H9 (cell line): ENCODE measurements around the gene LYSMD4. TPM values are rescaled to one million over a fixed set of nuclear protein-coding genes. Genes with fewer than 3 reads are reported as not detected.

ENCODE experiments used
- DNase-seq: peaks from one replicate; pipeline ENCODE4 v3.0.0-alpha.2; 2017
- H2AFZ ChIP-seq: one replicate; pipeline ENCODE4 v1.6.1; 2013; ENCODE audit warnings: mild to moderate bottlenecking, low read length, control low read depth, moderate library complexity
- H2AK5ac ChIP-seq: 2 replicates; pipeline ENCODE4 v1.6.1; 2013; ENCODE audit warnings: low read length, control low read depth, mixed read lengths; ENCODE audit not compliant: insufficient read length
- H2BK120ac ChIP-seq: one replicate; pipeline ENCODE4 v1.6.1; 2013; ENCODE audit warnings: low read depth, mild to moderate bottlenecking, low read length, control low read depth, inconsistent platforms; ENCODE audit not compliant: poor library complexity, severe bottlenecking
- H2BK12ac ChIP-seq: 2 replicates; pipeline ENCODE4 v1.6.1; 2013; ENCODE audit warnings: low read length, control low read depth, mixed read lengths, low read depth; ENCODE audit not compliant: insufficient read length
- H2BK15ac ChIP-seq: 2 replicates; pipeline ENCODE4 v1.6.1; 2013; ENCODE audit warnings: low read depth, low read length, control low read depth
- H2BK20ac ChIP-seq: one replicate; pipeline ENCODE4 v1.6.1; 2013; ENCODE audit warnings: low read depth, mild to moderate bottlenecking, low read length, control low read depth, inconsistent platforms; ENCODE audit not compliant: poor library complexity, severe bottlenecking
- H2BK5ac ChIP-seq: 2 replicates; pipeline ENCODE4 v1.6.1; 2013; ENCODE audit warnings: low read length, control low read depth, mixed read lengths; ENCODE audit not compliant: insufficient read length
- H3K14ac ChIP-seq: 2 replicates; pipeline ENCODE4 v1.6.1; 2013; ENCODE audit warnings: low read length, control low read depth; ENCODE audit not compliant: insufficient read depth
- H3K18ac ChIP-seq: 2 replicates; pipeline ENCODE4 v1.6.1; 2013; ENCODE audit warnings: low read depth, mild to moderate bottlenecking, mixed read lengths, low read length, control low read depth; ENCODE audit not compliant: insufficient read length
- H3K23ac ChIP-seq: 2 replicates; pipeline ENCODE4 v1.6.1; 2013; ENCODE audit warnings: low read length, control low read depth, mixed read lengths, low read depth; ENCODE audit not compliant: insufficient read length
- H3K23me2 ChIP-seq: 2 replicates; pipeline ENCODE4 v1.6.1; 2013; ENCODE audit warnings: low read depth, mild to moderate bottlenecking, mixed read lengths, low read length, control low read depth; ENCODE audit not compliant: insufficient read length, poor library complexity, severe bottlenecking
- H3K27ac ChIP-seq: 2 replicates; pipeline ENCODE4 v1.5.1; 2013; ENCODE audit warnings: low read length, control low read depth, mixed read lengths, low read depth; ENCODE audit not compliant: insufficient read length
- H3K27me3 ChIP-seq: 2 replicates; pipeline ENCODE4 v1.6.1; 2013; ENCODE audit warnings: low read length, control low read depth, inconsistent platforms; ENCODE audit not compliant: insufficient read depth
- H3K4ac ChIP-seq: 2 replicates; pipeline ENCODE4 v1.6.1; 2013; ENCODE audit warnings: low read depth, mild to moderate bottlenecking, control low read depth, inconsistent platforms, low read length, moderate library complexity
- H3K4me1 ChIP-seq: 2 replicates; pipeline ENCODE4 v1.6.1; 2013; ENCODE audit warnings: low read length, control low read depth, inconsistent platforms; ENCODE audit not compliant: insufficient read depth
- H3K4me2 ChIP-seq: 2 replicates; pipeline ENCODE4 v1.6.1; 2013; ENCODE audit warnings: low read length, control low read depth, mixed read lengths; ENCODE audit not compliant: insufficient read length, insufficient read depth
- H3K56ac ChIP-seq: 2 replicates; pipeline ENCODE4 v1.6.1; 2013; ENCODE audit warnings: low read depth, mild to moderate bottlenecking, mixed read lengths, low read length, control low read depth; ENCODE audit not compliant: insufficient read length
- H3K79me1 ChIP-seq: 2 replicates; pipeline ENCODE4 v1.6.1; 2013; ENCODE audit warnings: low read depth, mild to moderate bottlenecking, moderate library complexity, low read length, control low read depth, inconsistent platforms; ENCODE audit not compliant: insufficient read depth, poor library complexity, severe bottlenecking
- H3K79me2 ChIP-seq: 2 replicates; pipeline ENCODE4 v1.6.1; 2013; ENCODE audit warnings: low read length, control low read depth, inconsistent platforms; ENCODE audit not compliant: insufficient read depth
- H3K9ac ChIP-seq: 2 replicates; pipeline ENCODE4 v1.6.1; 2013; ENCODE audit warnings: low read length, control low read depth, mixed read lengths; ENCODE audit not compliant: insufficient read length; ENCODE audit errors: extremely low read depth
- H3K9me3 ChIP-seq: one replicate; pipeline ENCODE4 v1.6.1; 2013; ENCODE audit warnings: low read depth, low read length, inconsistent platforms; ENCODE audit not compliant: control insufficient read depth
- H3T11ph ChIP-seq: one replicate; pipeline ENCODE4 v1.6.1; 2013; ENCODE audit warnings: mild to moderate bottlenecking, low read length, control low read depth, inconsistent platforms
- H4K20me1 ChIP-seq: one replicate; pipeline ENCODE4 v1.6.1; 2013; ENCODE audit not compliant: control insufficient read depth, insufficient read length, insufficient read depth
- H4K5ac ChIP-seq: 2 replicates; pipeline ENCODE4 v1.6.1; 2013; ENCODE audit warnings: low read depth, mild to moderate bottlenecking, mixed read lengths, low read length, control low read depth; ENCODE audit not compliant: insufficient read length
- H4K8ac ChIP-seq: replicated peaks from 2 replicates; pipeline ENCODE4 v1.6.1; 2013; ENCODE audit warnings: low read length, control low read depth, mixed read lengths, low read depth; ENCODE audit not compliant: insufficient read length
- H4K91ac ChIP-seq: 2 replicates; pipeline ENCODE4 v1.6.1; 2013; ENCODE audit warnings: low read depth, mild to moderate bottlenecking, moderate library complexity, mixed read lengths, low read length, control low read depth; ENCODE audit not compliant: insufficient read length
- H3K27ac Mint-ChIP-seq, 3 experiments: 2 replicates in 2 of 3; 3 replicates in 1 of 3; pipeline ENCODE4 v1.8.0; 2020 to 2021; ENCODE audit warnings: mixed read lengths in 3 of 3, mild to moderate bottlenecking in 1 of 3, moderate library complexity in 1 of 3
- H3K27me3 Mint-ChIP-seq: 2 replicates; pipeline ENCODE4 v1.8.0; 2021; ENCODE audit warnings: low read depth, mild to moderate bottlenecking, moderate library complexity, mixed read lengths
- H3K36me3 Mint-ChIP-seq, 3 experiments: 2 replicates in 2 of 3; 3 replicates in 1 of 3; pipeline ENCODE4 v1.8.0; 2020 to 2021; ENCODE audit warnings: low read depth in 3 of 3, mixed read lengths in 3 of 3; ENCODE audit not compliant: insufficient read depth in 1 of 3
- H3K4me1 Mint-ChIP-seq, 2 experiments: 2 replicates each; pipeline ENCODE4 v1.8.0; 2020; ENCODE audit warnings: mixed read lengths in 2 of 2
- H3K4me3 Mint-ChIP-seq, 2 experiments: 2 replicates in 1 of 2; 3 replicates in 1 of 2; pipeline ENCODE4 v1.8.0; 2020 to 2021; ENCODE audit warnings: mild to moderate bottlenecking in 2 of 2, mixed read lengths in 2 of 2, moderate library complexity in 1 of 2
- H3K9me3 Mint-ChIP-seq, 2 experiments: 2 replicates in 1 of 2; 3 replicates in 1 of 2; pipeline ENCODE4 v1.8.0; 2020; ENCODE audit warnings: mild to moderate bottlenecking in 2 of 2, mixed read lengths in 2 of 2, moderate library complexity in 1 of 2
- CTCF ChIP-seq: fragments of 200-600 bp; sonication (generic); conservative IDR thresholded peaks from 3 replicates; pipeline ENCODE4 v1.8.0; 2021; ENCODE audit warnings: antibody characterized with exemption, mild to moderate bottlenecking
- WGBS: extraction: QIAGEN DNeasy Blood & Tissue Kit; methylation state at CpG from one replicate; pipeline ENCODE4 v1.1.7; 2013; ENCODE audit warnings: missing lambda C conversion rate, low lambda C conversion rate, mixed read lengths; ENCODE audit not compliant: insufficient read length; ENCODE audit errors: extremely low coverage; 5-methylcytosine and 5-hydroxymethylcytosine counted together
- total RNA-seq: library from RNA; stranded (reverse); gene quantifications from 2 replicates; pipeline ENCODE4 v1.2.1, GENCODE V29; 2021

LYSMD4 gene
- total RNA-seq, 1 experiment from 2014 or later: 10.0 TPM

GRCh38 chr15:99718421-99718820, 14.8 kb downstream of the LYSMD4 start:
- Histone ChIP-seq H2AFZ (no peak overlapping the region), H4K8ac (no peak overlapping the region), H2BK15ac (no peak overlapping the region), H3K4me1 (no peaks in the 10 kb centered on the region), H2BK120ac (no peak overlapping the region), H2BK20ac (no peak overlapping the region), H3K9ac (no peak overlapping the region), H4K20me1 (no peaks in the 10 kb centered on the region), H3K56ac (no peak overlapping the region), H4K91ac (no peak overlapping the region), H4K5ac (no peak overlapping the region), H3K79me1 (no peaks in the 10 kb centered on the region), H3K27me3 (no peaks in the 10 kb centered on the region), H2AK5ac (no peak overlapping the region), H3K27ac (no peak overlapping the region), H3T11ph (no peak overlapping the region), H2BK5ac (no peak overlapping the region), H3K9me3 (no peaks in the 10 kb centered on the region), H3K79me2 (no peaks in the 10 kb centered on the region), H3K18ac (no peak overlapping the region), H3K14ac (no peak overlapping the region), H3K23me2 (no peaks in the 10 kb centered on the region), H3K23ac (no peak overlapping the region), H2BK12ac (no peak overlapping the region), H3K4me2 (no peak overlapping the region), H3K4ac (no peak overlapping the region)
- Mint-ChIP-seq H3K27me3 (no peaks in the 10 kb centered on the region; the same call in 1 of the 2 replicates), H3K36me3 (peaks cover 5 to 7% (median 7%) of the 10 kb centered on the region in 3 experiments; a peak in 4 of 7 replicates), H3K4me1 (peaks cover 0 to 3% of the 10 kb centered on the region in 2 experiments; a peak in 2 of 4 replicates), H3K9me3 (no peaks in the 10 kb centered on the region), H3K4me3 (no peak overlapping the region), H3K27ac (no peak overlapping the region; a peak in 1 of 7 replicates)
- DNase-seq: no peak
- no CpG with 5 or more reads among the region's 4 CpGs for WGBS
- no peak for TF ChIP-seq CTCF
